Ishikawa (cell line): ENCODE data around the gene LMF1.

Source experiments
- CEBPB ChIP-seq: IDR thresholded peaks from 2 replicates; pipeline ENCODE4 v1.6.1; 2012
- CREB1 ChIP-seq: IDR thresholded peaks from 2 replicates; pipeline ENCODE4 v1.6.1; 2012; ENCODE audit warnings: low read depth
- EP300 ChIP-seq: IDR thresholded peaks from 2 replicates; pipeline ENCODE4 v1.6.1; 2012; ENCODE audit warnings: borderline replicate concordance
- RAD21 ChIP-seq: IDR thresholded peaks from 2 replicates; pipeline ENCODE4 v1.6.1; 2012; ENCODE audit warnings: low read depth
- YY1 ChIP-seq: IDR thresholded peaks from 2 replicates; pipeline ENCODE4 v1.6.1; 2012; ENCODE audit warnings: low read depth
- TF ChIP-seq, protein P1 (sequence below): IDR thresholded peaks from 2 replicates; pipeline ENCODE4 v1.6.1; 2012; ENCODE audit warnings: low read depth, mild to moderate bottlenecking

DNA sequence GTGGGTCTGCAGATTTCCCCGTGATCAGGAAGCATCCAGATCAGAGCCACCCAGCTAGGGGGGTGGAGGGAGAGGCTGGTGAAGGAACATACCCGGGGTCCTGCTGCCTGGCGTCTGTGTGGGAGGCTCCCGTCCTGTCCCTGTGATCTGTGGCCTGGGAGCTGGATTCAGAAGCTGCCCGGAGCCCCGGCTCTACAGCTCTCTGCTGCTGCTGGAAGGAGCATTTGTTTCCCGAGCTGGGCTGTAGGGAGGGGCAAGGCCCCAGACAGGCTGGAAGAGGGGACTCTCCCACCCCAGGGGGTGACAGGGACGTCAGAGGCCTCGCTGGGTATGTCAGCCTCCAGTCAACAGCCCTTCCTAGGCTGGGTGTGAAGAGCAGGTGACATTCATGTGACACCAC, 21.0 kb upstream of the LMF1 start:
- TF ChIP-seq CEBPB (no peak), EP300 (no peak), YY1 (no peak), CREB1 (no peak), RAD21 (no peak)
- TF ChIP-seq, protein P1, sequence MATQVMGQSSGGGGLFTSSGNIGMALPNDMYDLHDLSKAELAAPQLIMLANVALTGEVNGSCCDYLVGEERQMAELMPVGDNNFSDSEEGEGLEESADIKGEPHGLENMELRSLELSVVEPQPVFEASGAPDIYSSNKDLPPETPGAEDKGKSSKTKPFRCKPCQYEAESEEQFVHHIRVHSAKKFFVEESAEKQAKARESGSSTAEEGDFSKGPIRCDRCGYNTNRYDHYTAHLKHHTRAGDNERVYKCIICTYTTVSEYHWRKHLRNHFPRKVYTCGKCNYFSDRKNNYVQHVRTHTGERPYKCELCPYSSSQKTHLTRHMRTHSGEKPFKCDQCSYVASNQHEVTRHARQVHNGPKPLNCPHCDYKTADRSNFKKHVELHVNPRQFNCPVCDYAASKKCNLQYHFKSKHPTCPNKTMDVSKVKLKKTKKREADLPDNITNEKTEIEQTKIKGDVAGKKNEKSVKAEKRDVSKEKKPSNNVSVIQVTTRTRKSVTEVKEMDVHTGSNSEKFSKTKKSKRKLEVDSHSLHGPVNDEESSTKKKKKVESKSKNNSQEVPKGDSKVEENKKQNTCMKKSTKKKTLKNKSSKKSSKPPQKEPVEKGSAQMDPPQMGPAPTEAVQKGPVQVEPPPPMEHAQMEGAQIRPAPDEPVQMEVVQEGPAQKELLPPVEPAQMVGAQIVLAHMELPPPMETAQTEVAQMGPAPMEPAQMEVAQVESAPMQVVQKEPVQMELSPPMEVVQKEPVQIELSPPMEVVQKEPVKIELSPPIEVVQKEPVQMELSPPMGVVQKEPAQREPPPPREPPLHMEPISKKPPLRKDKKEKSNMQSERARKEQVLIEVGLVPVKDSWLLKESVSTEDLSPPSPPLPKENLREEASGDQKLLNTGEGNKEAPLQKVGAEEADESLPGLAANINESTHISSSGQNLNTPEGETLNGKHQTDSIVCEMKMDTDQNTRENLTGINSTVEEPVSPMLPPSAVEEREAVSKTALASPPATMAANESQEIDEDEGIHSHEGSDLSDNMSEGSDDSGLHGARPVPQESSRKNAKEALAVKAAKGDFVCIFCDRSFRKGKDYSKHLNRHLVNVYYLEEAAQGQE, result no peak
